GM18858 (cell line): Measurements from ENCODE around the gene GEMIN7.

ENCODE experiments used
- ATAC-seq: cut with Tn5 transposase; IDR thresholded peaks from one replicate; pipeline ENCODE4 v1.9.1; 2021; ENCODE audit not compliant: unreplicated experiment

The GEMIN7 gene, protein sequence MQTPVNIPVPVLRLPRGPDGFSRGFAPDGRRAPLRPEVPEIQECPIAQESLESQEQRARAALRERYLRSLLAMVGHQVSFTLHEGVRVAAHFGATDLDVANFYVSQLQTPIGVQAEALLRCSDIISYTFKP

DNA sequence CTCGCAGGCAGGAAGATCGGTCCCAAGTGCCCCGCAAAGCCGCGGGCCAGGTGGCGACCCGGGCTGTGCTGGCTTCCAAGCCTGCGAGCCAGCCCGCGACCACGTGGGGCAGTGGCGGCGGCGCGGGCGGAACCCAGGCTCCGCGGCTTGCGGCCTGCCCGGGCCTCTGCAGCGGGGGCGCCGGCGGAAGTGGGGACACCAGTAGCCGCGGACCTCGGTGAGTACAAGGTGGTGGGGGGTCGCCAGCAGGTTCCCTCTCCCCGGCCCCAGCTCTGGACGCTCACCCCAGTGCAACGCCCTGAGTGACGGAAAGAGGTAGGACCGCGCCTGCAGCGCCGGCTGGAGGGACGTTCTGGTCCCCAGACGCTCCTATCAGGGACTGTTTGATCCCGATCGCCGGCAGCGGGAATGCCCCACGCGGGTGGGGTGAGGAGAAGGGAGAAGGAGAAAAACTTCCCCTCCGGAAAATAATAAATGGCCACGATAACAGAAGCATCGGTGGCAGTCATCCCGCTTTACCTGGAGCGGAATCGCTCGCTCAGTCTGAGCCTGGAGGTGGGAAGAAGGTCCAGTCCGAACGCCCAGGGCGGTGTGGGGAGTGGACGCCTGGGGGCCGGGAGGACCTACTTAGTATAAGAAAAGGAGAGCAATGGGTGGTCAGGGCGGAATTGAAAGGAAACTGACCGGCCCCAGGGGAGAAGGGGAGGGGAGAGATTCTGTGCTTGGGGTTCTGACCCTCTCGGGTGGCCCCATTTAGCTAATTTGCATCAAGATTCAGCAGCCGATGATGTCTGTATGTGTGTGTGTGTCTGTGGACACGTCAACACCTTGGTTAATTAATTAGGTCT is at the start of gene GEMIN7:
Gene GEMIN7, plus strand, starts transcription at position 198 of the 848 bp plus-strand sequence. CDS start 10,855 bp downstream, outside the sequence.
- no peak for ATAC-seq

DNA sequence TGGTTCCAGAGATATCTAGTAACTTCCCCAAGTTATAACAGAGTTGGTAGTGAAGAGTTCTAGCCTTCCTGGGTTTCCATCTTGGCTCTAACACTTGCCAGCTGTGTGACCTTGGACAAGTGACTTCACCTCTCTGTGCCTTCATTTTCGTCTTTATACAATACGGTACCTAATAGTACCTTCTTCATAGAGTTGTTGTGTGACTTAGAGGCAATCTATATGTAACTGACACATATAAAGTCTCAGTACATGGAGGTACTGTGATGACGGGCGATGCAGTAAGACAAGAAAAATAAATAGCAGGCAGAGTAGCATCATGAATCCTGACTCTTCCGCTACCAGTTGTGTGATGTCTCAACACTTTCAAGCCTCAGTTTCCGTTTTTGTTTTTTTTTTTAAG is 48.2 kb upstream of the GEMIN7 start:
- no peak for ATAC-seq

DNA sequence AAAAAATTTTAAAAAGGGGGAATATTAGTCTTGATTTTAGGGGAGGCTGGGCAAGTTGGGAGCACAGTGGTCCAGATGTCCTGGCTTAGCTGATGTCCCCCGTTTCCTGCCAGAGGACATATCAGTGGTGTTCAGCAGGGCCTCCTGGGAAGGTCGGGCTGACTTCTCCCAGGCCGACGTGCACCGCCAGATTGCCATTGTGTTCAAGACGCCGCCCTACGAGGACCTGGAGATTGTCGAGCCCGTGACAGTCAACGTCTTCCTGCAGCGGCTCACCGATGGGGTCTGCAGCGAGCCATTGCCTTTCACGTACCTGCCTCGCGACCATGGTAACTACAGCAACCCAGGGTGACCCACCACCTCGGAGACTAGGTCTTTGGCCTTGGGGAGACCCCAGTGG is 46.6 kb upstream of the GEMIN7 start:
- ATAC-seq = no peak

DNA sequence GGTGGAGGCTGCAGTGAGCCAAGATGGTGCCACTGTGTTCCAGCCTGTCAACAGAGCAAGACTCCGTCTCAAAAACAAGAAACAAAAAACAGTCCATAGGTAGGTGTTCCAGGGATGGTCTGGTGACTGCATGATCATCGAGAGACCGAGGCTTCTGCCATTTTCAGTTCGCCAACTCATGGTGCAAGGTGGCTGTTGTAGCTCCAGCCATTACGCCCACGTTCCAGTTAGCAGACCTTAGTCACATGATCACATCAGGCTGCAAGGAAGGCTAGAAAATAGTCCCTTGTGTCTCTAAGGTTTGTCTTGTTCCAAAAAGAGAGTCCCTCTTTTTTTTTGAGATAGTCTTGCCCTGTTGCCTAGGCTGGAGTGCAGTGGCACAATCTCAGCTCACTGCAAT is 43.3 kb upstream of the GEMIN7 start:
- ATAC-seq = no peak

DNA sequence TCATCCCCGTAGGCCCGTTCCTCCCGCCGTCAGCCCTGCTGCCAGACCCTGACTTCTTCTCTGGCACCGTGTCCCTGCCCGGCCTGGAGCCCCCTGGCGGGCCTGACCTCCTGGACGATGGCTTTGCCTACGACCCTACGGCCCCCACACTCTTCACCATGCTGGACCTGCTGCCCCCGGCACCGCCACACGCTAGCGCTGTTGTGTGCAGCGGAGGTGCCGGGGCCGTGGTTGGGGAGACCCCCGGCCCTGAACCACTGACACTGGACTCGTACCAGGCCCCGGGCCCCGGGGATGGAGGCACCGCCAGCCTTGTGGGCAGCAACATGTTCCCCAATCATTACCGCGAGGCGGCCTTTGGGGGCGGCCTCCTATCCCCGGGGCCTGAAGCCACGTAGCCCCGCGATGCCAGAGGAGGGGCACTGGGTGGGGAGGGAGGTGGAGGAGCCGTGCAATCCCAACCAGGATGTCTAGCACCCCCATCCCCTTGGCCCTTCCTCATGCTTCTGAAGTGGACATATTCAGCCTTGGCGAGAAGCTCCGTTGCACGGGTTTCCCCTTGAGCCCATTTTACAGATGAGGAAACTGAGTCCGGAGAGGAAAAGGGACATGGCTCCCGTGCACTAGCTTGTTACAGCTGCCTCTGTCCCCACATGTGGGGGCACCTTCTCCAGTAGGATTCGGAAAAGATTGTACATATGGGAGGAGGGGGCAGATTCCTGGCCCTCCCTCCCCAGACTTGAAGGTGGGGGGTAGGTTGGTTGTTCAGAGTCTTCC is 41.5 kb upstream of the GEMIN7 start:
- ATAC-seq = no peak

DNA sequence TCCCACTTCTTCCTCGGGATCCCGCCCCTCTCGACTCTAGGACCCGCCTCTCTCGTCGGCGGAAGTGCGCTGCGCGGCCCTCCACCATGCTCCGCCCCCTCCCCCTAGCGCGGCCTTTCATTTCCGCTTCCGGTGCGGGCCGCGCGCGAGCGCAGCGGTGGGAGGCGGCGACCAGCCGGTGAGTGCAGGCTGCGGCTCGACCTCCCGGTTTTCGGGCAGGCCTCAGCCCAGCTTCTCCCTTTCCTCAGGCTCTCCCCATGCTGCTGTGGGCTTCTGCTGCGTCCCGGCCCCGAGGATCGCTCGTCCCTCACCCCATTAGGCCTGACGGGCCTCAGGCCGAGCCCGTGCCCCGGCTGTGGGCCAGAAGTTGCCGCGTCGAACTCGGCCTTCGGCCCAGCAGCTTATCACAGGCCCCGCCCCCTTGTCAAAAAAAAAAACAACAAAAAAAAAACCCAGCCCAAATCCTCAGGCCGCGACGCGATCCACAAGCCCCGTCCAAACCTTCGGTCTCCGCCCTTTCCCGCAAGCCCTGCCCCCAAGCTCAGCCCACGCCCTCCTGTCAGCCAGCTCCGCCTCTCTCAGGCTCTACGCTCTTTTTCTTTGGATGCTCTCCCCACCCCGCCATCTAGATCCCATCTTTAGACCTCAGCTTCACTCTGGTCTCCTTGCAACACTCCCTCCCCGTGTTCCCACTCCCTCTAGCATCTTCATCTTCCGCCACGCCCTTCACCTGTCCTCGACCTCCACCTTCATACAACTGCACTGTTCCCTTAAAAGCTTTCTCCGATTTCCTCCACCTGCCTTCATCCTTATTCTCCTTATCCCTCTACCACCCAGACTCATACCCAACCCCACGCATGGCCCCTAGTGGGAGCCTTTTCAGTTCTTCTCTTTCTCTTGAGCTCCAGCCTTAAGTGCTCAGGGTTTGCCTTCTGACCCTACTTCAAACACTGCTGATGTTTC is 39.8 kb upstream of the GEMIN7 start, which contains the start of gene CLASRP:
Gene CLASRP, plus strand, starts transcription at position 115 of the 963 bp plus-strand sequence. CDS start 1,168 bp downstream, outside the sequence.
- no peak for ATAC-seq

DNA sequence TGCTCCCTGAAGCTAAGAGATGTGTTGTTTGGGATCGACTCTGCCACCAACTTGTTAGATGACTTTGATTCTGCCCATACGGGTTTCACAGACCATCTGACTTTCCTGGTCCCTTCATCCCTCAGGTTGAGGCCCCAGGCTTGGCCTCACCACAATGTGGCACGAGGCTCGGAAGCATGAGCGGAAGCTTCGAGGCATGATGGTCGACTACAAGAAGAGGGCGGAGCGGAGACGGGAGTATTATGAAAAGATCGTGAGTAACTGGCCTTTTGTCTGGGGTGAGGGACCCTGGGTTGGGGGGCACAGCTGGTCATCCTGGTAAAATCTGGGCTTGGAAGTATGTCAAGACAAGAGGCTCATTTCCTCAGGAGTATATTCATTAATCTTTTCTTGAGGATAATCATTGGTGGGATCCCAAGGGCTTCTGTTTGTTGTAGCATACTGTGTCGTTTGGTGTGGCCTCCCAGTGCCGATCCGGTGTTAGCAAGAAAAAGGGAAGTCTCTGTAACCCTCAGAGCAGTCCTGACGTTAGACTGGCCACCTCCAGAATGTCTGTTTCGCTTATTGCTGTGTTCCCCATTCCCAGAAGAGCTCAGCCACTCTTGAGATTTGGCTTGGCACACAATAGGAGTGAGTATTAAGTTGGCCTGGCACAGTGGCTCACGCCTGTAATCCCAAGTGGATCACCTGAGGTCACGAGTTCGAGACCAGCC is 38.8 kb upstream of the GEMIN7 start:
- ATAC-seq = no peak

DNA sequence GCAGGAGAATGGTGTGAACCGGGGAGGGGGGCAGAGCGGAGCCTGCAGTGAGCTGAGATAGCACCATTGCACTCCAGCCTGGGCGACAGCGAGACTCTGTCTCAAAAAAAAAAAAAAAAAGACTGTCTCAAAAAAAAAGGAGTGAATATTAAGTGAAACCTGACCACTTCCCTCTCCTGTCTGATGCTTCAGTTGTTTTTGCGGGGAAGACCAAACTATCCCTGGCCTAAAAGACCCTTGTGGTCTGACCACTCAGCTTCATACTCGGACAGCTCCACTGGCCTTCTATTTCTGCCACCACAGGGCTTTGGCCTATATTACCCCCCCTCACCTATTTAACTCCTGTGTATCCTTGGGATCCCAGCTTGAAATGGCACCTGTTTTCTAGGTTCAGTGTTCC is 37.9 kb upstream of the GEMIN7 start:
- ATAC-seq = no peak

DNA sequence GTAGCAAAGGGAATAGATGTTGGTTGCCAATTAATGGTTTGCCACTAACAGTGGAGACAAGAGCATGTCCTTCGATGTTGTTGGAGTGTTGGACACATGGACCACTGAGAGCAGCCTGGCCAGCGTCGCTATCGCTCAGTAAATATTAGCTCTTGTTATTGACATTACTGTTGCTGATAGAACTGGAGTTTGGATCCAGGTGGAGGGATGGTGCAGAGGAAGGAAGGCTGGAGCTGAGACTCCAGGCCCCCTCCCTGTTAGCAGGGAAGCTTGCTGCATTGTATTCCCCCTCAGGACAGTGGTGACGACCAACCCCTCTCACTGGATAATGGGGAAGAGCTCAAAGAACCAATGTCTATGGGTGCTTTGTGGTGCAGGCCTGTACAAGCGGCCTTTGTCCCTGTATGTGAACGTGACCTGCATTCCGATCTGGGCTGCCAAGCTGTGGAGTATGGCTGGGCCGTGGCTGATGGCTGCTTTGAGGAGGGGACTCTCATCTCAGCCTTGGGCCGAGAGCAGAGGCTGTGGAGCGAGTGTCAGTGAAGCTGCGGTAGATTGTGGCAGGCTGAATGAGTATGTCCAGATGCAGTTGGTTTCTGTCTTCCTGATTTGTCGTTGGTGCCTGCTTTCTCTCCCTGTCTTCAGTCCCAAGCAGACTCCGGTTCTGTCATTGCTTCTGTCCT is 33.2 kb upstream of the GEMIN7 start:
- ATAC-seq = no peak

DNA sequence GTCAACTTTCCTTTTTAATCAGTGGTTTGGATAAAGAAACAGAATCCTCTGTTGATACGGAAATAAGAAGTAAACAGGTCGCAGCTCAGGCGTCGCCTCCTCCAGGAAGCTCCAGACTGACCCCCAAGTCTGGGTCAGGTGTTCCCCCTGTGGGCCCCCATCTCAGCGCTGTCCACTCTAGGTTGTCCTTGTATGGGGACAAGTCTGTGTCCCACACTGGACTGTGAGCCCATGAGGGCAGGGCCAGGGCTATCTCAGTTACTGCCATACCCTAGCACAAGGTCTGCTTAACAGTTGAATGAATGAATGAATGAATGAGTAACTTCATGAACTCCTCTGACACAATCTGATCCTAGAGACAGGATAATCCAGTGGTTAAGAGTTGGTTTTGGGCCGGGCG is 32.7 kb upstream of the GEMIN7 start:
- ATAC-seq = no peak

DNA sequence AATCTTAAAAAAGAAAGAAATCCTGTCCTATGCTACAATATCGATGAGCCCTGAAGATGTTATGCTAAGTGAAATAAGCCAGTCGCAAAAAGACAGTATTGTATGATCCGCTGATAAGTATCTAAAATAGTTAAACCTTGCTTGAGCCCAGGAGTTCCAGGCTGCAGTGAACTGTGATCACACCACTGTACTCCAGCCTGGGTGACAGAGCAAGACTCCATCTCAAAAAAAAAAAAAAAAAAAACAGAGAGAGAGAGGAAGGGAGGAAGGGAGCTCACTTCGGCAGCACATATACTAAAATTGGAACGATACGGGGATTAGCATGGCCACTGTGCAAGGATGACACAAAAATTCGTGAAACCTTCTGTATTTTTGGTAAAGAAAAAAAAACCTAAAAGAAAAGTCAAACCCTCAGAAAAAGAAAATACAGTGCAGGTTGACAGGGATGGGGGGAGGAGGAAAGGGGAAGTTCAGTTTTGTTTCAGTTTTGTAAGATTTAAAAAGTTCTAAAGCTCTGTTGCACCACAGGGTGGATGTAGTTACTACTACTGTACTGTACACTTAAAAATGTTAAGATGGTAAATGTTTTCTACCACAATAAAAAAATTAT is 31.8 kb upstream of the GEMIN7 start:
- ATAC-seq = peak; percentile 65

DNA sequence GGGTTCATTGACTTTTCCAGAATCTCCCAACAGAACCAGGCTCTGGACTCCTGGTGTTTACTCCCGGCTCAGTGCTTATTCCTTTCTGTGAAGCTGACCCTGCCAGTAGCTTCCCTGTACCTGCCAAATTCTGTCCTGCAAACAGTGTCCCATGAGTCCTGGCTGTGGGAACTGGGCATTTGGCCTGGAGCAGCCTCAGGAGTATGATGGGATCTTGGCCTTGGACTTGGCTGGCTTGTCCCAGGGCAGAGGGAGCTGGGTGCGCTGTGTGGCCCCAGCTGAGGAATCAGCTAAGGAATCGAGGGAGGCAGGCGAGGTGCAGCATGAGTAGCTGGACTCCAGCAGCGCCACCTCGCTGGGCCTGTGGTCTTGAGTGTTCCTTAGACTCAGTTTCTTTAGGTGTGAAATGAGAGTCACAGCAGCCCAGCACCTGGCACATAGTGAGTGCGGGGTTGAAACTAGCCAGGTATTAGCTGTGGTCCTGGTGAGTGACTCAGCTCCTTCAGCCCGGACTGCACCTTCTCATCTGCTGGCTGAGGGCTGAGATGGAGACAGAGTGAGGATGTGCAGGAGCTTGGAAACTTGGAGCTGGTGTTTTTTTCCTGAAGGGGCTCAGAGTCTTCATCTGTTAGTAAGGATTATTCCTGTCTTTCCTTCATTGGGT is 29.9 kb upstream of the GEMIN7 start:
- ATAC-seq = no peak

DNA sequence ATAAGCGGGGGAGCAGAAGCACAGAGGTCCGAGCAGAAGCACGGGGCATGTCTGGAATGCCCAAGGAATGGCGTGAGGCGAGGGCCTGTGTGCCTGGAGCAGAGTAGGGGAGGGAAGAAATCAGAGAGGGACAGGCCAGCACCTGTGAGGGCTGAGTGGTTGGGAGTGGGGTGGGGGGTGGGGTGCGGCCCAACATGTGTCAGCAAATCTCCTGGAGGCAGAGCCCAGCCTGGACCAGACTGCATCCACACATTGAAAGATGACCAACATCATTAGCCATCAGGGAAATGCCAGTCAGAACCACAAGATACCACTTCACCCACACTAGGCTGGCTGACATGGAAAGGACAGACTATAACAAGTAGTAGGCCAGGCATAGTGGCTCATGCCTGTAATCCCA is 29.0 kb upstream of the GEMIN7 start:
- ATAC-seq = no peak

DNA sequence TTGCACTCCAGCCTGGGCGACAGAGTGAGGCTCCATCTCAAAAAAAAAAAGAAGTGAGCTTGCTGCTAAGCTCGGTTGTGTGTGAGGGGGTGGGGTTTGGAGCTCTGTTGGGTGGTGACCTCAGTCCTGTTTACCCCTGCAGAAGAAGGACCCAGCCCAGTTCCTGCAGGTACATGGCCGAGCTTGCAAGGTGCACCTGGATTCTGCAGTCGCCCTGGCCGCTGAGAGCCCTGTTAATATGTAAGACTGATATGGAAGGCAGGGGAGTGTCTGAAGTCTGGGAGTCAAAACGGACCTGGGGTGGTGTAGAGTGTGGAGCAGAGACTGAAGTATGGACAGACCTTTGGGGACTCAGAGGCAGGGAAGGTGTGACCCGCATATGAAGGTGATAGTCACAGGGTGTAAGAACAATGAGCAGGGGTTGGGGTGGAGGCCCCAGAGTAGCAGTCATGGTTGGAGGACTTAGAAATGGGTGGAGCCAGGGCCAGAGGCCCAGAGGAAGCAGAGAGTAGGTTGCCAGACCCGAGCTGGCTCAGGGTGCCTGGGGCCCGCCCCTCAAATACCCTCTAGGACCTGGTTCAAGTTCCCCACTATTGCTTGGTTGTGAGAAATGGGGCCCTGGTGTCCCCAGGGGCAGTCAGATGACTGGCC is 27.0 kb upstream of the GEMIN7 start:
- no peak for ATAC-seq

DNA sequence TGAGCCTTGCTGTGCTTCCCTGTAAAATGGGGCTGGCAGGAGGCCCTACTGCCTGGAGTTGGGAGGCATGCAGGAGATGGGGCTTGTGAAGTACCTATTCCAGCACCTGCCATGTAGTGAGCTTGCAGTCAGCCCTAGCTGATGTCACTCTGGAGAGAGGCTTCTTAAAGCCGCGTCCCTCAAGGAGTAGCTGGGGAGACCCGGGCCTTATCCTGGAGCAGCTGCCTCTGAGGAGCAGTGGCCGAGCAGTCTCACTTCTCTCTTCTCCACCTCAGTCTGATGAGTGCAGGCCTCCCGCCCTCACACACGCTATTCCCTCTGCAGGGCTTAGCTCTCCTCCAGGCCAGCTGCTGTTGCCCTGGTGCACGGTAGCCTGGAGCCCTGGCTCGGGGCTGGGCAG is 22.2 kb upstream of the GEMIN7 start:
- no peak for ATAC-seq

DNA sequence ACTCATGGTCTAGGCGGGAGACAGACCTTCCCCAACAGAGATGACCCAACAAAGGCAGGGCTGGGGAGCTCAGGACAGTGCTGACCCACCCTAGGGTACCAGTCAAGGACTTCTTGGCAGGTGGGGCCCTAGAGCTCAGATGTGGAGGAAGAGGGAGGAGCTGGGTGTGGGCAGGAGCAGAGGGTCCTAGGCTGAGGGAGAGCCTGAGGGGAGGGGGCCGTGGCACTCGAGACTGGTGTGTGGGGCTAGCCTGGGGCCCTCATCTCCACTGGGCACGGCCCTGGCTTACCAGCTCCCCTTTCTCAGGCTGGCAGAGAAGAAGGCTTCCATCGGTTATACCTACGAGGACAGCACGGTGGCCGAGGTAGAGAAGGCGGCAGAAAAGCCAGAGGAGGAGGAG is 21.6 kb upstream of the GEMIN7 start:
- no peak for ATAC-seq

DNA sequence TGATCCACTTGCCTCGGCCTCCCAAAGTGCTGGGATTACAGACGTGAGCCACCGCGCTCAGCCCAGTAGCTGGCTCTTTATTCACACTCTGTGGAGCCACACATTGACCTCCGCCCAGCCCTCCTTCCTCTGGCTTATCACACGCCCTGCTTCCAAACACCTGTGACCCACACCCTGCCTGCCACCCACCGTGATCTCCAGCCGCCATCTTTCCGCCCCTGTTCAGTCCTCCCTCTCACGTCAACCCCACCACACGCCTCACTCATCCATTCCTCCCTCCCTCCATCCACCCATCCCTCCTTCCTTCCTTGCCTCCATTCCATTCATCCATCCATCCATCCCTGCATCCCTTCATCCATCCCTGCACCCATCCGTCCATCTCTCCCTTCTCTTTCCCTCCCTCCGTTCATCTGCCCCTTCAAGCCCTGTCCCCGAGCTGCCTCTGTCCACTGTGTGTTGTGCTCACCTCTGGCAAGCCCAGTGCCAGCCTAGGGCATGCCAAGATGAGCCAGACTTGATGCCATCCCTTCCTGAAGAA is 20.4 kb upstream of the GEMIN7 start:
- ATAC-seq = no peak
